ENCODE results near the gene ASTN2. TPM values are rescaled to one million over a fixed set of nuclear protein-coding genes. Genes with fewer than 3 reads are reported as not detected.

Gene ASTN2
- total RNA-seq, 1 donor from 2014 or later, result 12.2 TPM

GRCh38 chr9:117188394-117188793, 226.5 kb downstream of the ASTN2 start:
- no peak for TF ChIP-seq CTCF (IDR thresholded peaks at IDR 0.05; ENCODE audit: insufficient read depth, low read length, poor library complexity, severe bottlenecking)

GRCh38 chr9:117187498-117187897, 227.4 kb downstream of the ASTN2 start:
- TF ChIP-seq CTCF (IDR thresholded peaks at IDR 0.05; ENCODE audit: insufficient read depth, low read length, poor library complexity, severe bottlenecking), result no peak
- Histone ChIP-seq H3K27me3 (ENCODE audit: control insufficient read depth, insufficient read depth, low read length) (no peaks in the 10 kb centered on the region), H3K36me3 (ENCODE audit: control insufficient read depth, insufficient read depth, low read length) (no peaks in the 10 kb centered on the region), H3K4me3 (ENCODE audit: low read depth, low read length) (no peak overlapping the region)
- no peak for DNase-seq (ENCODE audit: low read depth)

More at GRCh38 chr9:117188394-117188793, 226.5 kb downstream of the ASTN2 start:
- H3K36me3 ChIP-seq (ENCODE audit: control insufficient read depth, insufficient read depth, low read length), result no peaks in the 10 kb centered on the region
- H3K4me3 ChIP-seq (ENCODE audit: low read depth, low read length), result no peak overlapping the region
- no peak for DNase-seq (ENCODE audit: low read depth)
- H3K27me3 ChIP-seq (ENCODE audit: control insufficient read depth, insufficient read depth, low read length), result no peaks in the 10 kb centered on the region

- Histone ChIP-seq H3K27me3 (ENCODE audit: control insufficient read depth, insufficient read depth, low read length) (no peaks in the 10 kb centered on the region), H3K4me3 (ENCODE audit: low read depth, low read length) (no peak overlapping the region), H3K36me3 (ENCODE audit: control insufficient read depth, insufficient read depth, low read length) (no peaks in the 10 kb centered on the region)
- DNase-seq (ENCODE audit: low read depth), result no peak
- TF ChIP-seq CTCF (IDR thresholded peaks at IDR 0.05; ENCODE audit: insufficient read depth, low read length, poor library complexity, severe bottlenecking), result no peak
These were observed 230.7 kb downstream of the ASTN2 start for GRCh38 chr9:117184173-117184572.

GRCh38 chr9:117182046-117182445, 232.8 kb downstream of the ASTN2 start:
- Histone ChIP-seq H3K36me3 (ENCODE audit: control insufficient read depth, insufficient read depth, low read length) (no peaks in the 10 kb centered on the region), H3K27me3 (ENCODE audit: control insufficient read depth, insufficient read depth, low read length) (no peaks in the 10 kb centered on the region), H3K4me3 (ENCODE audit: low read depth, low read length) (no peak overlapping the region)
- no peak for TF ChIP-seq CTCF (IDR thresholded peaks at IDR 0.05; ENCODE audit: insufficient read depth, low read length, poor library complexity, severe bottlenecking)
- DNase-seq (ENCODE audit: low read depth), result no peak

DNA sequence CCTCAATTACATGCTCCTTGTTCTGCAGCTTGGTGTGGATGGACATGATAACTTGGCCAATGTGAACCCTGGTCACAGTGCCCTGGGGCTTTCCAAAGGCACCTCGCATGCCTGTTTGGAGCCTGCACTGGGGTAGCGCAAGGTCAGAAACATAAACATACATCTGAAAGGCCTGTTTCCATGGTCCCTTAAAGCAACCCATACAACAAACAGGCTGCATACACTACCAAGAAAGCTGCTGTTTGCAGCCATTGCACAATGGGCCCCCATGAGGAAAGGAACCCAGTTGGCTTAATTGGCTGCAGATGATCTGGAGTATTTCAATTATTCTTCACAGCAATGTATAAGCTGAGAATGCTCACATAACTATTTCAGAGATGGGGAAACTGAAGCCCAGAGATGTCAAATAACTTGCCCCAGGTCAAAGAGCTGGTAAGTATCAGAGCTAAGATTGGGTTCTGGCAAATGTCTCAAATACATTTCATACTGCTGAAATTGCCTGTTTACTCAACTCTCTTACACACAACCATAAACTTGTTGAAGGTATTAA, 233.9 kb downstream of the ASTN2 start:
- Histone ChIP-seq H3K36me3 (ENCODE audit: control insufficient read depth, insufficient read depth, low read length) (no peaks in the 10 kb centered on the region), H3K27me3 (ENCODE audit: control insufficient read depth, insufficient read depth, low read length) (no peaks in the 10 kb centered on the region), H3K4me3 (ENCODE audit: low read depth, low read length) (no peak overlapping the region)
- DNase-seq (ENCODE audit: low read depth), result no peak
- TF ChIP-seq CTCF (IDR thresholded peaks at IDR 0.05; ENCODE audit: insufficient read depth, low read length, poor library complexity, severe bottlenecking), result no peak
